Measurements from ENCODE around the gene RPP40. TPM values are rescaled to one million over a fixed set of nuclear protein-coding genes. Genes with fewer than 3 reads are reported as not detected.

Gene RPP40
- total RNA-seq, 4 donors from 2014 or later = 5.1 to 16.4 (median 12.2) TPM

DNA sequence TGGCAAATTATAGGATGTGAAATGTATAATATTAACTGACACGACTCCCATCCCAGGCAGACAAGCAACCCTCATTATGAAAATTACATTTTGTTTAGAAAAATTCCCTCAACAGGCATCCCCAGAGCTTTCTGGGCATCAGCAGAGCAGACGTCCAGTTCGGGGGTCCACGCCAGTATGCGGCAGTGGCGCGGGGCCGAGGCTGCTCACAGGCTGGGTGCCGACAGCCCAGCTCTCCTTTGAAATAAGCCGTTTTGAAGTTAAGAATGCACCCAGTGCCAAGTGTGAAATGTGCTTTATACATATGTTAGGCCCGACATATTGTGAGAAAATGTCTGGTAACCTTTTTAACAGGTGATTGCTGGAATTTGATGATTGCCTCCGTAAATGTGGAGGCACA is 50.4 kb downstream of the RPP40 start:
- intact Hi-C loops (cut with DNase I; ENCODE audit: low total_unique reads) = no loop called here

DNA sequence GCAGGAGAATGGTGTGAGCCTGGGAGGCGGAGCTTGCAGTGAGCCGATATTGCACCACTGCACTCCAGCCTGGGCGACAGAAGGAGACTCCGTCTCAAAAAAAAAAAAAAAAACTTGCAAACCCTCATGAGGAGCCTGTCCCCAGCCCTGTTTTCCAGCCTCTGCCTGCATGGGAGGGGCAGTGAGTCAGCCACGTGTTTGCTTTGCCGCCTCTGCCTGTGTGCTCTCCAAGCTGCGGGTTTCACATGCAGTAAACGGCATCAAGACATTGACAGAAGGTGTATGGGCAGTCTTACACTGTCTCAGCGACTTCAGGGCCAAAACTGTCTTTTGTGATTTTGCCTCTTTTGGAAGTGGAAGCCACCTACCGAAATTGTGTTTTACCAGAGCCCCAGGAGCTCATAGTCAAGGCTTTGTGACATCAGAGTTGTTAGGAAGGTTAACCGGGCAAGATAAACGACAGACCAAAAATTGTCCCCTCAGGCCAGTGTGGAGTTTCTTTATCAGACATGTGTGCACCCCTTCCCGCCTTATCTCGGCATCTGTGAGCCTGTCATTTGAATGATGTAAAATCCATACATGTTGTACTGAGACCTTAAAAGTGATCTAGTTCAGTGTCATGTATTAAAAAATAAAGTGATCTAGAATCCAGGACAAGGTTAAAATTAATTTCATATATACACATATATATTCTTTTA is 52.9 kb downstream of the RPP40 start:
- TF ChIP-seq POLR2A (IDR thresholded peaks at IDR 0.05) = no peak
- TF ChIP-seq, protein P1, sequence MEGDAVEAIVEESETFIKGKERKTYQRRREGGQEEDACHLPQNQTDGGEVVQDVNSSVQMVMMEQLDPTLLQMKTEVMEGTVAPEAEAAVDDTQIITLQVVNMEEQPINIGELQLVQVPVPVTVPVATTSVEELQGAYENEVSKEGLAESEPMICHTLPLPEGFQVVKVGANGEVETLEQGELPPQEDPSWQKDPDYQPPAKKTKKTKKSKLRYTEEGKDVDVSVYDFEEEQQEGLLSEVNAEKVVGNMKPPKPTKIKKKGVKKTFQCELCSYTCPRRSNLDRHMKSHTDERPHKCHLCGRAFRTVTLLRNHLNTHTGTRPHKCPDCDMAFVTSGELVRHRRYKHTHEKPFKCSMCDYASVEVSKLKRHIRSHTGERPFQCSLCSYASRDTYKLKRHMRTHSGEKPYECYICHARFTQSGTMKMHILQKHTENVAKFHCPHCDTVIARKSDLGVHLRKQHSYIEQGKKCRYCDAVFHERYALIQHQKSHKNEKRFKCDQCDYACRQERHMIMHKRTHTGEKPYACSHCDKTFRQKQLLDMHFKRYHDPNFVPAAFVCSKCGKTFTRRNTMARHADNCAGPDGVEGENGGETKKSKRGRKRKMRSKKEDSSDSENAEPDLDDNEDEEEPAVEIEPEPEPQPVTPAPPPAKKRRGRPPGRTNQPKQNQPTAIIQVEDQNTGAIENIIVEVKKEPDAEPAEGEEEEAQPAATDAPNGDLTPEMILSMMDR (IDR thresholded peaks at IDR 0.05 in 4 of 5, conservative IDR thresholded peaks at IDR 0.05 in 1 of 5) = no peak
- Histone ChIP-seq H3K4me3 (no peak overlapping the region), H3K9me3 (no peaks in the 10 kb centered on the region), H3K36me3 (peaks cover 0 to 34% of the 10 kb centered on the region in 2 donors), H3K27ac (no peak overlapping the region), H3K27me3 (no peaks in the 10 kb centered on the region), H3K4me1 (no peaks in the 10 kb centered on the region)
- in situ Hi-C loops (cut with MboI; ENCODE audit: low sequenced_read_pairs in 4 of 4) (no loop called here), intact Hi-C loops (cut with DNase I; ENCODE audit: low total_unique reads) (no loop called here)
- no peak for ATAC-seq
- DNase-seq = no peak

More for the DNA sequence above, 50.4 kb downstream of the RPP40 start:
- in situ Hi-C loops (cut with MboI; ENCODE audit: low sequenced_read_pairs in 4 of 4) = no loop called here
- Histone ChIP-seq H3K4me3 (no peak overlapping the region), H3K9me3 (no peaks in the 10 kb centered on the region), H3K27me3 (no peaks in the 10 kb centered on the region), H3K4me1 (peaks cover 0 to 5% of the 10 kb centered on the region in 2 donors), H3K36me3 (peaks cover 0 to 30% of the 10 kb centered on the region in 2 donors), H3K27ac (no peak overlapping the region)
- ATAC-seq (no peak), DNase-seq (no peak)
- TF ChIP-seq, protein P1 (IDR thresholded peaks at IDR 0.05 in 4 of 5, conservative IDR thresholded peaks at IDR 0.05 in 1 of 5) = no peak
- no peak for TF ChIP-seq POLR2A (IDR thresholded peaks at IDR 0.05)

DNA sequence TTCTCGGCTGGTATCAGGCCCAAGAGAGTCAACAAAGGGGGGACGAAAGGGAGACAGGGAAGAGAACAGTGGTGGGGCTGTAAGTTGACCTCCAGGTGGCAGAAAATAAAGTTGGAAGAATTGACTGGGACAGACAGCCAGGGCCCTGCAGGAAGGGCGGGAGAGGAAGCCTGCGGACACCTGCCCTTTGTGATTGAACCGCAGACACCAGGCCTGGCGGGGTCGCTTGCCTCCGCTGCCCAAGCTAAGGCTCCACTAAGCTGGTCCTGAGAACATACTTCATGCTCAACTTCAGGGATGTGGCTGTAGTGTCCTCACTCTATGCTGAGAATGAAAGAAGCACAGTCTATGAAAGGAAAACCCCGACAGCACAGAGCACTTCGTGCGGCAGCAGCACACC is 53.8 kb downstream of the RPP40 start:
- Histone ChIP-seq H3K27me3 (no peaks in the 10 kb centered on the region), H3K27ac (no peak overlapping the region), H3K9me3 (no peaks in the 10 kb centered on the region), H3K4me3 (no peak overlapping the region), H3K36me3 (peaks cover 0 to 37% of the 10 kb centered on the region in 2 donors), H3K4me1 (no peaks in the 10 kb centered on the region)
- TF ChIP-seq, protein P1 (IDR thresholded peaks at IDR 0.05 in 4 of 5, conservative IDR thresholded peaks at IDR 0.05 in 1 of 5) = no peak
- TF ChIP-seq POLR2A (IDR thresholded peaks at IDR 0.05) = no peak
- DNase-seq (no peak), ATAC-seq (no peak)
- intact Hi-C loops (cut with DNase I; ENCODE audit: low total_unique reads) (no loop called here), in situ Hi-C loops (cut with MboI; ENCODE audit: low sequenced_read_pairs in 4 of 4) (no loop called here)

DNA sequence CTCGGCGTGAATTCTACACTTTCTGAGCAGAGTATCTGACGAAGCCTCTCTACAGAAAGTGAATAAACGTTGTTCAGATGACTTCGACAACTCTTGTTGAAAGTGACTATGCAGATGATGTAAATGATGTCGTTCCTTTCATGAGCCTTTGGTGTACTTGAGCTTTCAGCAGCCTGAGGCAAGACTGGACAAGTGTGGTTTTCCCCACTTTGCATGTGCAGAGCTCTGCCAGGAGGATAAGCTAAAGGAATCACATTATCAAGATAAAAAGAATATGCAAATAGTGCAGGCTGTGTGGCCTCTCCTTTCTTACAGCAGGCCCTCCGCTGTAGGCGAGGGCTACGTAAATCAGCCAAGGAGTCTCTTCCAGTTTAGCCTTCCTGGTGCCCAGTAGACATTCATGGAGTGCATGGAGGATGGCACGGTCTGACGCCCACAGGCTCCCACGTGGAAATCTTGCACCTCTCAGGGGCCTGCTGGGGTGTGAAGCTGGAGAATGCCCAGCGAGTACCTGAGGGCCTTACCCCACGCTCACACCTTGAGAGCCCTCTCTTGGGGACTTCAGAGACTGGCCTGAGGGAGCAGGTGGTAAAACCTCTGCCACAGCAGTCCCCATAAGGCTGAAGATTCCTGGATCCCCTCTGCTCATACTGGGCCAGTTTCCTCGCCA is 54.9 kb downstream of the RPP40 start:
- no peak overlapping the region for H3K27ac ChIP-seq
- peaks cover 0 to 27% of the 10 kb centered on the region in 2 donors for H3K36me3 ChIP-seq
- in situ Hi-C loops (cut with MboI; ENCODE audit: low sequenced_read_pairs in 4 of 4) = loop anchor here in 3 of 4 donors (25.0 kb wide), 1 partner anchor 637 kb away; no protein-coding TSS in a partner anchor
- no peaks in the 10 kb centered on the region for H3K4me1 ChIP-seq
- H3K27me3 ChIP-seq = no peaks in the 10 kb centered on the region
- no peaks in the 10 kb centered on the region for H3K9me3 ChIP-seq
- no peak overlapping the region for H3K4me3 ChIP-seq
- TF ChIP-seq, protein P1 (IDR thresholded peaks at IDR 0.05 in 4 of 5, conservative IDR thresholded peaks at IDR 0.05 in 1 of 5) = no peak
- no peak for TF ChIP-seq POLR2A (IDR thresholded peaks at IDR 0.05)
- ATAC-seq = no peak
- intact Hi-C loops (cut with DNase I; ENCODE audit: low total_unique reads) = no loop called here
- DNase-seq = no peak

Measured in gastrocnemius medialis (tissue), 4 donors.